Measurements from ENCODE around the gene TMEM128. TPM values are rescaled to one million over a fixed set of nuclear protein-coding genes. Genes with fewer than 3 reads are reported as not detected.

TMEM128 gene
- 40.3 and 44.3 TPM in 2 replicates for total RNA-seq (2014; rRNA removed; shearing (Covaris generic))
- polyA plus RNA-seq (2015; cell fraction: cytosol; rRNA removed) = 38.2 and 40.7 TPM in 2 replicates
- 19.6 and 26.5 TPM in 2 replicates for polyA plus RNA-seq (2015; cell fraction: nucleus; rRNA removed)

- in situ Hi-C loops (cut with HindIII; ENCODE audit: low pct_unique_long_range_greater_than_20kb, low sequenced_read_pairs) = no loop called here
- DNase-seq (ENCODE audit: low read depth, low spot score) = peak; percentile 92
These were observed at the start of gene TMEM128 for GRCh38 chr4:4248029-4248884. Gene TMEM128 (minus strand): TSS chr4:4248223. CDS start chr4:4248202, 21 bp downstream.

GRCh38 chr4:4296283-4296846, 48.3 kb upstream of the TMEM128 start:
- no peak for DNase-seq (ENCODE audit: low read depth, low spot score)
- in situ Hi-C loops (cut with HindIII; ENCODE audit: low pct_unique_long_range_greater_than_20kb, low sequenced_read_pairs) = loop anchor here (25.0 kb wide), 1 partner anchor 141 kb away; no protein-coding TSS in a partner anchor

GRCh38 chr4:4293279-4293678, 45.3 kb upstream of the TMEM128 start:
- in situ Hi-C loops (cut with HindIII; ENCODE audit: low pct_unique_long_range_greater_than_20kb, low sequenced_read_pairs) = loop anchor here (25.0 kb wide), 1 partner anchor 144 kb away; no protein-coding TSS in a partner anchor
- DNase-seq (ENCODE audit: low read depth, low spot score) = no peak

- peak; percentile 87 for DNase-seq (ENCODE audit: low read depth, low spot score)
- in situ Hi-C loops (cut with HindIII; ENCODE audit: low pct_unique_long_range_greater_than_20kb, low sequenced_read_pairs) = loop anchor here (25.0 kb wide), 1 partner anchor 147 kb away; no protein-coding TSS in a partner anchor
These were observed 42.2 kb upstream of the TMEM128 start, which contains the start of the genes LYAR and ZBTB49 for GRCh38 chr4:4289941-4290850. Gene LYAR (minus strand): TSS chr4:4290154. CDS start chr4:4283742, 6,412 bp downstream. Gene ZBTB49 (plus strand): TSS chr4:4290251. CDS start chr4:4299946, 9,695 bp downstream.

GRCh38 chr4:4289597-4289940, 41.5 kb upstream of the TMEM128 start:
- no peak for DNase-seq (ENCODE audit: low read depth, low spot score)
- in situ Hi-C loops (cut with HindIII; ENCODE audit: low pct_unique_long_range_greater_than_20kb, low sequenced_read_pairs) = loop anchor here (25.0 kb wide), 1 partner anchor 148 kb away; no protein-coding TSS in a partner anchor

GRCh38 chr4:4289055-4289454, 41.0 kb upstream of the TMEM128 start:
- DNase-seq (ENCODE audit: low read depth, low spot score) = peak; percentile 7
- in situ Hi-C loops (cut with HindIII; ENCODE audit: low pct_unique_long_range_greater_than_20kb, low sequenced_read_pairs) = loop anchor here (25.0 kb wide), 1 partner anchor 148 kb away; no protein-coding TSS in a partner anchor

- in situ Hi-C loops (cut with HindIII; ENCODE audit: low pct_unique_long_range_greater_than_20kb, low sequenced_read_pairs) = loop anchor here (25.0 kb wide), 1 partner anchor 149 kb away; no protein-coding TSS in a partner anchor
- DNase-seq (ENCODE audit: low read depth, low spot score) = no peak
These were observed 40.1 kb upstream of the TMEM128 start for GRCh38 chr4:4288098-4288497.

- in situ Hi-C loops (cut with HindIII; ENCODE audit: low pct_unique_long_range_greater_than_20kb, low sequenced_read_pairs) = loop anchor here (25.0 kb wide), 1 partner anchor 152 kb away; no protein-coding TSS in a partner anchor
- no peak for DNase-seq (ENCODE audit: low read depth, low spot score)
These were observed 37.0 kb upstream of the TMEM128 start for GRCh38 chr4:4284827-4285618.

- DNase-seq (ENCODE audit: low read depth, low spot score) = no peak
- in situ Hi-C loops (cut with HindIII; ENCODE audit: low pct_unique_long_range_greater_than_20kb, low sequenced_read_pairs) = loop anchor here (25.0 kb wide), 1 partner anchor 156 kb away; no protein-coding TSS in a partner anchor
These were observed 33.8 kb upstream of the TMEM128 start for GRCh38 chr4:4281787-4282186.

- in situ Hi-C loops (cut with HindIII; ENCODE audit: low pct_unique_long_range_greater_than_20kb, low sequenced_read_pairs) = loop anchor here (25.0 kb wide), 1 partner anchor 160 kb away; no protein-coding TSS in a partner anchor
- no peak for DNase-seq (ENCODE audit: low read depth, low spot score)
These were observed 29.5 kb upstream of the TMEM128 start for GRCh38 chr4:4277531-4277930.

- in situ Hi-C loops (cut with HindIII; ENCODE audit: low pct_unique_long_range_greater_than_20kb, low sequenced_read_pairs) = no loop called here
- no peak for DNase-seq (ENCODE audit: low read depth, low spot score)
These were observed 26.2 kb upstream of the TMEM128 start for GRCh38 chr4:4274226-4274625.

- in situ Hi-C loops (cut with HindIII; ENCODE audit: low pct_unique_long_range_greater_than_20kb, low sequenced_read_pairs) = no loop called here
- peak; percentile 82 for DNase-seq (ENCODE audit: low read depth, low spot score)
These were observed 23.9 kb upstream of the TMEM128 start for GRCh38 chr4:4271912-4272311.

- in situ Hi-C loops (cut with HindIII; ENCODE audit: low pct_unique_long_range_greater_than_20kb, low sequenced_read_pairs) = no loop called here
- DNase-seq (ENCODE audit: low read depth, low spot score) = no peak
These were observed 22.5 kb upstream of the TMEM128 start for GRCh38 chr4:4270529-4270928.

GRCh38 chr4:4269856-4270255, 21.8 kb upstream of the TMEM128 start:
- in situ Hi-C loops (cut with HindIII; ENCODE audit: low pct_unique_long_range_greater_than_20kb, low sequenced_read_pairs) = no loop called here
- DNase-seq (ENCODE audit: low read depth, low spot score) = no peak

GRCh38 chr4:4269331-4269731, 21.3 kb upstream of the TMEM128 start:
- DNase-seq (ENCODE audit: low read depth, low spot score) = no peak
- in situ Hi-C loops (cut with HindIII; ENCODE audit: low pct_unique_long_range_greater_than_20kb, low sequenced_read_pairs) = no loop called here

- in situ Hi-C loops (cut with HindIII; ENCODE audit: low pct_unique_long_range_greater_than_20kb, low sequenced_read_pairs) = no loop called here
- DNase-seq (ENCODE audit: low read depth, low spot score) = no peak
These were observed 20.8 kb upstream of the TMEM128 start for GRCh38 chr4:4268776-4269175.

All from SK-MEL-5 (cell line).